LNCAP (cell line): Measurements from ENCODE around the gene EPS8L3.

Source experiments
- TF ChIP-seq, protein P1 (sequence below): fragments of 450-650 bp; IDR thresholded peaks from 2 replicates; pipeline ENCODE4 v1.5.1; 2017; ENCODE audit warnings: mild to moderate bottlenecking

EPS8L3 gene

DNA sequence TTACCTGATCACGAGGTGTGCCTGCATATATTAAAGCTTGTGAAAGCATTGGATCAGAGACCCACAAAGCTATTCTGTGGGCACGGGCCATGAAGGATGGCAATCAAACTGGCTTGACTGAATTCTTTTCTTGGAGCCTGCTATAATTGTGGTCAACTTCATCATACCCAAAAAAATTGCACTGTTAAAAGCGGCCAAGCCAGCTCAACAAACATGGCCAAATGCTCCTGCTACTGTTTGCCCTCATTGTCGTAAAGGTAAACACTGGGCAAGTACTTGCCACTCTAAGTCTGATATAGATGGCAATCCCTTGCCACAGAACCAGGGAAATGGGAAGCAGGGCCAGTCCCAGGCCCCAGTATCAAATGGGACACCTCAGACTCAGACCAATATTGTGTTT is 58.3 kb downstream of the EPS8L3 start:
- TF ChIP-seq, protein P1, sequence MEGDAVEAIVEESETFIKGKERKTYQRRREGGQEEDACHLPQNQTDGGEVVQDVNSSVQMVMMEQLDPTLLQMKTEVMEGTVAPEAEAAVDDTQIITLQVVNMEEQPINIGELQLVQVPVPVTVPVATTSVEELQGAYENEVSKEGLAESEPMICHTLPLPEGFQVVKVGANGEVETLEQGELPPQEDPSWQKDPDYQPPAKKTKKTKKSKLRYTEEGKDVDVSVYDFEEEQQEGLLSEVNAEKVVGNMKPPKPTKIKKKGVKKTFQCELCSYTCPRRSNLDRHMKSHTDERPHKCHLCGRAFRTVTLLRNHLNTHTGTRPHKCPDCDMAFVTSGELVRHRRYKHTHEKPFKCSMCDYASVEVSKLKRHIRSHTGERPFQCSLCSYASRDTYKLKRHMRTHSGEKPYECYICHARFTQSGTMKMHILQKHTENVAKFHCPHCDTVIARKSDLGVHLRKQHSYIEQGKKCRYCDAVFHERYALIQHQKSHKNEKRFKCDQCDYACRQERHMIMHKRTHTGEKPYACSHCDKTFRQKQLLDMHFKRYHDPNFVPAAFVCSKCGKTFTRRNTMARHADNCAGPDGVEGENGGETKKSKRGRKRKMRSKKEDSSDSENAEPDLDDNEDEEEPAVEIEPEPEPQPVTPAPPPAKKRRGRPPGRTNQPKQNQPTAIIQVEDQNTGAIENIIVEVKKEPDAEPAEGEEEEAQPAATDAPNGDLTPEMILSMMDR, result no peak

DNA sequence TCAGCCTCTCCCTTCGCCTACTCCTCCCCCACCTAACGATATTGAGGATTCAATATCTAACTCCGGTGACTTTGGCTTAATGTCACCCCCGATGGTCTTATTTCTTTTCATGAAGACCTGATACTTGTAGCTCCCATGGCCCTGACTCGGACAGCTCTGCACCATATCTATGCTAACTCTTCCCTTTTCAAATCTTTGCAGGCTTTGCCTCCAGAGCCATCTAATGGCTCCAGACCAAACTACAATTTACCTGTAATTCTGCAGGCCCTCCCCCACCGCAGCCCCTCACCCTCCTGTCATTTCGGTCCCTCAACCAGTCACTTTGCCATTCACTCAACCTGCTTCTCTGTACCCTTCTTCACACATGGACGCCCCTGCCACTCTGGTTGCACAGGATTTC is 59.5 kb downstream of the EPS8L3 start:
- TF ChIP-seq, protein P1, result no peak
